Ovary (tissue), 9 donors: ENCODE measurements around the gene POLK. TPM values are rescaled to one million over a fixed set of nuclear protein-coding genes. Genes with fewer than 3 reads are reported as not detected.

Experiments used
- DNase-seq, 5 donors: peaks; one replicate each; pipeline ENCODE4 v3.0.0-alpha.2; 2019 to 2020
- H3K27ac ChIP-seq, 2 donors: fragments of 200-600 bp; one replicate each; pipeline versions ENCODE4 v1.5.1 to v1.8.0; 2019 to 2022
- H3K27me3 ChIP-seq: fragments of 200-600 bp; one replicate; pipeline ENCODE4 v1.8.0; 2022
- H3K36me3 ChIP-seq: fragments of 200-600 bp; sonication (generic); one replicate; pipeline ENCODE4 v1.5.1; 2019
- H3K4me1 ChIP-seq: one replicate; pipeline ENCODE4 v1.8.1; 2013; ENCODE audit warnings: mild to moderate bottlenecking, moderate library complexity; ENCODE audit not compliant: insufficient read depth
- H3K4me3 ChIP-seq: fragments of 200-600 bp; sonication (generic); one replicate; pipeline ENCODE4 v1.5.1; 2017
- H3K9me3 ChIP-seq, 2 donors: fragments of 200-600 bp in 1 of 2; sonication (generic) in 1 of 2; one replicate each; pipeline versions ENCODE4 v1.5.1 to v1.8.1; 2013 to 2019; ENCODE audit warnings: mild to moderate bottlenecking in 1 of 2, moderate library complexity in 1 of 2
- CTCF ChIP-seq, 3 donors: fragments of 450-650 bp in 2 of 3; fragments of 200-600 bp in 1 of 3; IDR thresholded peaks; one replicate each; pipeline versions ENCODE4 v1.5.1 to v1.8.0; 2016 to 2022; ENCODE audit warnings: antibody characterized with exemption in 3 of 3, mild to moderate bottlenecking in 1 of 3
- EP300 ChIP-seq: sonication (generic); formaldehyde crosslinking; IDR thresholded peaks from one replicate; pipeline ENCODE4 v1.6.1; 2017; ENCODE audit warnings: antibody characterized with exemption
- POLR2A ChIP-seq: fragments of 450-650 bp; IDR thresholded peaks from one replicate; pipeline ENCODE4 v1.6.1; 2017; ENCODE audit warnings: antibody characterized with exemption, mild to moderate bottlenecking, moderate library complexity
- WGBS, 3 donors: extraction: QIAGEN DNeasy Blood & Tissue Kit in 1 of 3; methylation state at CpG; one replicate each; pipeline versions ENCODE4 v1.1.5 to v1.1.7; 2013 to 2017; 5-methylcytosine and 5-hydroxymethylcytosine counted together
- intact Hi-C, 4 donors: fragments of 100-400 bp; cut with DNase I; formaldehyde crosslinking; loops; one replicate each; pipeline versions ENCODE4 v1.11.0 to v1.15.1; 2022 to 2023
- polyA plus RNA-seq, 2 donors: library from polyadenylated mRNA; stranded (reverse); fragments of 200-250 nt in 1 of 2; fragments of 350-450 nt in 1 of 2; fragmentation: Illumina TruSeq in 1 of 2; extraction: RNeasy Lipid Tissue Mini Kit (QIAGEN cat#74804) in 1 of 2; gene quantifications; one replicate each; pipeline ENCODE4 v1.2.3, GENCODE V29; 2013 to 2014
- total RNA-seq, 7 donors: library from RNA; depleted of rRNA in 2 of 7; stranded (reverse); fragments of >200 nt in 2 of 7; fragmentation: NEBNext Ultra II Directional in 3 of 7; extraction: Animal tissue kit (Norgen Biotek cat#: 25700) in 3 of 7; gene quantifications; one replicate each; pipeline versions ENCODE4 v1.1.0 to v1.2.4, GENCODE V29; 2016 to 2023
- donor health status: DM: no; HTN: no; CAD: no; lungs with moderate emphysema.
- donor health status: DM: no; HTN: no; CAD: no.
- donor health status: Bipolar disorder and iron deficiency.
- donor health status: DM: yes; HTN: yes; CAD: no.
- donor health status: DM: no; HTN: no; CAD: no.
- donor health status: DM: yes; HTN: yes; CAD: no.

POLK gene
- total and polyA plus RNA-seq, 9 donors, result 9.3 to 41.0 (median 32.4) TPM

- WGBS, 3 donors, result 16 to 23% (median 18%) methylated on average over 4 of the region's 4 CpGs
- Histone ChIP-seq H3K4me1 (peaks cover 7% of the 10 kb centered on the region), H3K27ac (no peak overlapping the region), H3K4me3 (no peak overlapping the region), H3K9me3 (no peaks in the 10 kb centered on the region), H3K27me3 (no peaks in the 10 kb centered on the region), H3K36me3 (no peaks in the 10 kb centered on the region)
- intact Hi-C loops, result no loop called here
- DNase-seq, result no peak
- TF ChIP-seq POLR2A (no peak), CTCF (IDR thresholded peaks at IDR 0.05) (no peak), EP300 (no peak)
Observed at GRCh38 chr5:75616371-75616881, 104.7 kb downstream of the POLK start.

GRCh38 chr5:75616971-75617621 is 105.4 kb downstream of the POLK start:
- DNase-seq, result no peak
- Histone ChIP-seq H3K9me3 (no peaks in the 10 kb centered on the region), H3K27ac (no peak overlapping the region), H3K36me3 (no peaks in the 10 kb centered on the region), H3K4me1 (peaks cover 7% of the 10 kb centered on the region), H3K4me3 (no peak overlapping the region), H3K27me3 (no peaks in the 10 kb centered on the region)
- TF ChIP-seq EP300 (no peak), POLR2A (no peak), CTCF (IDR thresholded peaks at IDR 0.05) (no peak)
- 10 to 17% (median 16%) methylated on average over 7 of the region's 7 CpGs for WGBS, 3 donors
- intact Hi-C loops, result no loop called here

DNA sequence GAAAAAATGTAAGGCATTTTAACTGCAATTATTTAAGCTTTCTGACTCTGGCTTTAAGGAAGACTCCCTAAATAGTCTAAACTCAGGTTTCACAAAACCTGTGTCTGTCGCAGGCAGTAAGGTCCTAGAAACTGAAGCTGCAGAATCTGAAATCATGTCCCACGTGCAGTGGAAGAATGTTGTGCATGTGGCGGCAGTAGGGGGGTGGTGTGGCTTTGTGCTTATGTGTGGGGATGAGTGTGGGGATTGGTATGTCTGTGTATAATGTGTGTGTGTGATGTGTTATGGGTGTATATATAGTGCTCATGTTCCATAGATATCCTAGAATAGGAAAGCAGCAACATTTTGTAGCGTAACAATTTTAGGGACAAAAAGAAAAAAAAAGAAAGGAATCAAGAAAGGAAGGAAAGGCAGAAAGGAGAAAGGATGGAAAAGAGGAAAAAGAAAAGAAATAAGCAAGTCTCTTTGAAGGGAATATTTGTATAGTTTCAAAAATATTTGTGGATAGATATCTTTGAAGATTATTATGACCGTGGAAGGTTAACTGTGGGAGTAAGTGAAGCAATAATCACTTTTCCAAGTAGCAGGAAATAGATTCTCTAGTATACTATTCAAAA is 106.2 kb downstream of the POLK start:
- intact Hi-C loops, result no loop called here
- DNase-seq, result no peak
- Histone ChIP-seq H3K4me3 (no peak overlapping the region), H3K27me3 (no peaks in the 10 kb centered on the region), H3K36me3 (no peaks in the 10 kb centered on the region), H3K9me3 (no peaks in the 10 kb centered on the region), H3K27ac (no peak overlapping the region), H3K4me1 (peaks cover 7% of the 10 kb centered on the region)
- no peak for TF ChIP-seq POLR2A
- TF ChIP-seq CTCF (IDR thresholded peaks at IDR 0.05), result no peak
- no peak for TF ChIP-seq EP300
- WGBS, 3 donors, result 66 to 77% (median 66%) methylated on average over 5 of the region's 5 CpGs

DNA sequence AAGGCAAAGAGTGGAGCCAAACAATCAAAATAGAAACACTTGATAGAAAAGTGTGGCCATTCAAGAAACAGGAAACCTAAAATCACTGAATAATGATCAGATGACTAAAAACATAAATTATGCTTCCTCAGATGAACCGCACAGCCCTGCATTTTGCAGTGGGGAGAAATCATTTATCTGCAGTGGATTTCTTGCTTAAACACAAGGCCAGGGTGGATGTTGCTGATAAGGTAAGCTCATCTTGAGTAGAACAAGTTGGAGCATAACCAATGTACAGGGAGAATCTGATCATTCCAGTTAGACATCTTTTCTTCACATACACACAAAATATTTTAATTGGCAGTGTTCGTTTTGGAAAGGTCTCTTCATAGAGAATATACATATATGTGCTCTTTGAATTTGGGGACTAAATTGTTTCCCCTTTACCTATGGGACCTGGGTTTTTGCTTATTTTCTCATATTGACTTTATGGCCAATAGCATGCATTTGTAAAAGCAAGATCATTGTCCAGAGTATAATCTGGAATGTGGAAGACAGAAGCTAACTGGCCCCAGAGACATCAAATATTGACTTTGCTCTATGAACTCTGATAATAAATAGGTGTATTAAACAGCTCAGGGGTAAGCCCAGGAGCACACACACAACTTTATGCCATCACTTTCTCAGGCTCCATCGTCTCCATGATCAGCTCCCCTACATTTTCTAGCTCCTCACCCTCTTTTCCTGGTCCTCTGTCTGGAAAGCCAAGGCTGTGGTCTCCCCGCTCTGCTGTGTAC is 108.7 kb downstream of the POLK start:
- DNase-seq, result no peak
- Histone ChIP-seq H3K27ac (no peak overlapping the region), H3K9me3 (no peaks in the 10 kb centered on the region), H3K4me3 (no peak overlapping the region), H3K36me3 (no peaks in the 10 kb centered on the region), H3K27me3 (no peaks in the 10 kb centered on the region), H3K4me1 (peaks cover 9% of the 10 kb centered on the region)
- TF ChIP-seq POLR2A, result no peak
- no peak for TF ChIP-seq CTCF (IDR thresholded peaks at IDR 0.05)
- no peak for TF ChIP-seq EP300
- intact Hi-C loops, result no loop called here
- 83 to 87% (median 83%) methylated on average over 4 of the region's 4 CpGs for WGBS, 3 donors
